Measurements from ENCODE around the gene SMCR8.

SMCR8 gene

GRCh38 chr17:18356624-18357023 lies 41.5 kb downstream of the SMCR8 start:
- no peak for DNase-seq (ENCODE audit: low spot score)
- in situ Hi-C loops (cut with MboI; ENCODE audit: low sequenced_read_pairs, unreplicated experiment) = no loop called here
- TF ChIP-seq CTCF (IDR thresholded peaks at IDR 0.05; ENCODE audit: borderline replicate concordance, control extremely low read depth, extremely low read depth, insufficient read depth, missing control alignments) = no peak

- in situ Hi-C loops (cut with MboI; ENCODE audit: low sequenced_read_pairs, unreplicated experiment) = no loop called here
- DNase-seq (ENCODE audit: low spot score) = no peak
- no peak for TF ChIP-seq CTCF (IDR thresholded peaks at IDR 0.05; ENCODE audit: borderline replicate concordance, control extremely low read depth, extremely low read depth, insufficient read depth, missing control alignments)
Measured at GRCh38 chr17:18360518-18360917, 45.4 kb downstream of the SMCR8 start.

- TF ChIP-seq CTCF (IDR thresholded peaks at IDR 0.05; ENCODE audit: borderline replicate concordance, control extremely low read depth, extremely low read depth, insufficient read depth, missing control alignments) = no peak
- in situ Hi-C loops (cut with MboI; ENCODE audit: low sequenced_read_pairs, unreplicated experiment) = no loop called here
- no peak for DNase-seq (ENCODE audit: low spot score)
Measured at GRCh38 chr17:18361837-18362697, 47.0 kb downstream of the SMCR8 start.

- peak; percentile 54 for DNase-seq (ENCODE audit: low spot score)
- no peak for TF ChIP-seq CTCF (IDR thresholded peaks at IDR 0.05; ENCODE audit: borderline replicate concordance, control extremely low read depth, extremely low read depth, insufficient read depth, missing control alignments)
- in situ Hi-C loops (cut with MboI; ENCODE audit: low sequenced_read_pairs, unreplicated experiment) = no loop called here
Measured at GRCh38 chr17:18362698-18363100, 47.6 kb downstream of the SMCR8 start.

GRCh38 chr17:18363101-18364049 lies 48.3 kb downstream of the SMCR8 start, which contains the start of gene SHMT1:
Gene SHMT1 (minus strand): TSS chr17:18363550. CDS start chr17:18355981, 7,569 bp downstream.
- DNase-seq (ENCODE audit: low spot score) = peak; percentile 99
- in situ Hi-C loops (cut with MboI; ENCODE audit: low sequenced_read_pairs, unreplicated experiment) = no loop called here
- TF ChIP-seq CTCF (IDR thresholded peaks at IDR 0.05; ENCODE audit: borderline replicate concordance, control extremely low read depth, extremely low read depth, insufficient read depth, missing control alignments) = no peak

GRCh38 chr17:18364166-18364565 lies 49.1 kb downstream of the SMCR8 start:
- no peak for DNase-seq (ENCODE audit: low spot score)
- in situ Hi-C loops (cut with MboI; ENCODE audit: low sequenced_read_pairs, unreplicated experiment) = no loop called here
- no peak for TF ChIP-seq CTCF (IDR thresholded peaks at IDR 0.05; ENCODE audit: borderline replicate concordance, control extremely low read depth, extremely low read depth, insufficient read depth, missing control alignments)
